ENCODE results near the gene FAM3A. TPM values are rescaled to one million over a fixed set of nuclear protein-coding genes. Genes with fewer than 3 reads are reported as not detected.
"Not testable (repeated sequence)": the region's sequence is repeated elsewhere in the genome, so short reads cannot be mapped to it uniquely, and the experiment has no call there.

FAM3A gene
- total RNA-seq, 1 experiment from 2014 or later: 69.2 TPM

DNA sequence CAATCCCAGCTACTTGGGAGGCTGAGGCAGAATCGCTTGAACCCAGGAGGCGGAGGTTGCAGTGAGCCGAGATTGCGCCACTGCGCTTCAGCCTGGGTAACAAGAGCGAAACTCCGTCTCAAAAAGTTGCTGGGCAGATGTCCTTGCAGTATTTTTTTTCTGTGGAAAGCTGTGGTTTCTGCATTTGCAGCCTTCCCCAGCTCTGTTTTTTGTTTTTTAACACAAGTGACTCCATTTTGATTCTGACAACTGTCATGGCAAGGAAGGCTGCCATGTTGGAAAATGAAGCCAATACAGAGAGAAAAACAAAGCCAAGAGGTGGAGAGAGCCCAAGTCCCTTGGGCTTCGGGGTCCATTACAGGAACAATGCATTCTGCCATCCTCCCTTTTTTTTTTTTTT, 13.9 kb downstream of the FAM3A start:
- no peaks in the 10 kb centered on the region for H3K9me3 ChIP-seq (ENCODE audit: low read length)
- CTCF ChIA-PET: no interaction called here
- H3K4me3 ChIP-seq (ENCODE audit: low read length): no peak overlapping the region
- no peaks in the 10 kb centered on the region for H3K27me3 ChIP-seq (ENCODE audit: low read length)
- no peaks in the 10 kb centered on the region for H3F3A ChIP-seq (ENCODE audit: low read length, unreplicated experiment)
- no peak overlapping the region for H3K9ac ChIP-seq (ENCODE audit: low read length)
- H3K9me2 ChIP-seq (replicated peaks; ENCODE audit: low read length): no peaks in the 10 kb centered on the region
- peaks cover 18% of the 10 kb centered on the region for H3K4me1 ChIP-seq (ENCODE audit: insufficient read depth, low read length)
- no peak overlapping the region for H3K27ac ChIP-seq (ENCODE audit: low read length)
- no peak for TF ChIP-seq CTCF (conservative IDR thresholded peaks at IDR 0.05; ENCODE audit: low read depth, low read length)
- no peak for TF ChIP-seq EZH2 (IDR thresholded peaks at IDR 0.05; ENCODE audit: low read length, unreplicated experiment)
- no peak for TF ChIP-seq EZH2phosphoT487 (IDR thresholded peaks at IDR 0.05; ENCODE audit: borderline replicate concordance, low read length)
- H3K4me2 ChIP-seq (ENCODE audit: low read length): no peak overlapping the region
- H2AFZ ChIP-seq (ENCODE audit: low read length): no peak overlapping the region
- H3K36me3 ChIP-seq (ENCODE audit: low read depth, low read length): no peaks in the 10 kb centered on the region
- no TSS peak for BruUV-seq (replicated peaks)
- no peaks in the 10 kb centered on the region for H3K79me2 ChIP-seq (ENCODE audit: low read length)
- intact Hi-C loops (cut with micrococcal nuclease): no loop called here
- POLR2A ChIA-PET (ENCODE audit: unreplicated experiment): no interaction called here
- H4K20me1 ChIP-seq (ENCODE audit: low read length): no peaks in the 10 kb centered on the region
- DNase-seq (no peak), ATAC-seq (no peak)

DNA sequence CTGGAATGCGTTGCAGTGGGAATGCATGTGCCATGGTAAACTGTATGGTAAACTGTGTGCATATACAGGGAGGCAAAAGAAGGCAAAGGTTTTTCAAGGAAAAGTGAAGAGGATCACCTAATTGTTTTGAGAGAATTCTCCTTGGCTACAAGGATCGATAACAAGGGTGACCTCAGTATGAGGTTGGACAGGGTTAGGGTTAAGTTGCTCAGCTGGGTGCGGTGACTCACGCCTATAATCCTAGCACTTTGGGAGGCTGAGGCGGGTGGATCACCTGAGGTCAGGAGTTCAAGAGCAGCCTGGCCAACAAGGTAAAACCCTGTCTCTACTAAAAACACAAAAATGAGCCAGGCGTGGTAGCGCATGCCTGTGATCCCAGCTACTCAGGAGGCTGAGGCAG, 14.6 kb downstream of the FAM3A start:
- H3K4me1 ChIP-seq (ENCODE audit: insufficient read depth, low read length): peaks cover 16% of the 10 kb centered on the region
- H3K4me2 ChIP-seq (ENCODE audit: low read length); H3K9ac ChIP-seq (ENCODE audit: low read length); intact Hi-C loops (cut with micrococcal nuclease); H3K9me2 ChIP-seq (replicated peaks; ENCODE audit: low read length); BruUV-seq (replicated peaks); H3K27ac ChIP-seq (ENCODE audit: low read length); H3F3A ChIP-seq (ENCODE audit: low read length, unreplicated experiment); DNase-seq; H3K36me3 ChIP-seq (ENCODE audit: low read depth, low read length); POLR2A ChIA-PET (ENCODE audit: unreplicated experiment); H2AFZ ChIP-seq (ENCODE audit: low read length); H3K27me3 ChIP-seq (ENCODE audit: low read length); CTCF ChIA-PET; H3K9me3 ChIP-seq (ENCODE audit: low read length); H3K4me3 ChIP-seq (ENCODE audit: low read length); H3K79me2 ChIP-seq (ENCODE audit: low read length); H4K20me1 ChIP-seq (ENCODE audit: low read length); ATAC-seq: not testable (repeated sequence)

GRCh38 chrX:154496591-154497137, 19.4 kb downstream of the FAM3A start:
- intact Hi-C loops (cut with micrococcal nuclease); H4K20me1 ChIP-seq (ENCODE audit: low read length); H3K9ac ChIP-seq (ENCODE audit: low read length); CTCF ChIA-PET; H2AFZ ChIP-seq (ENCODE audit: low read length); H3K27me3 ChIP-seq (ENCODE audit: low read length); H3K9me2 ChIP-seq (replicated peaks; ENCODE audit: low read length); H3K79me2 ChIP-seq (ENCODE audit: low read length); BruUV-seq (replicated peaks); H3K27ac ChIP-seq (ENCODE audit: low read length); ATAC-seq; H3K9me3 ChIP-seq (ENCODE audit: low read length); H3K4me2 ChIP-seq (ENCODE audit: low read length); H3K36me3 ChIP-seq (ENCODE audit: low read depth, low read length); H3K4me1 ChIP-seq (ENCODE audit: insufficient read depth, low read length); POLR2A ChIA-PET (ENCODE audit: unreplicated experiment); H3K4me3 ChIP-seq (ENCODE audit: low read length); DNase-seq; H3F3A ChIP-seq (ENCODE audit: low read length, unreplicated experiment): not testable (repeated sequence)

GRCh38 chrX:154495472-154495922, 20.5 kb downstream of the FAM3A start:
- H3K9me2 ChIP-seq (replicated peaks; ENCODE audit: low read length): no peaks in the 10 kb centered on the region
- H3F3A ChIP-seq (ENCODE audit: low read length, unreplicated experiment): no peaks in the 10 kb centered on the region
- no peak for TF ChIP-seq EZH2phosphoT487 (IDR thresholded peaks at IDR 0.05; ENCODE audit: borderline replicate concordance, low read length)
- no peak for TF ChIP-seq CTCF (conservative IDR thresholded peaks at IDR 0.05; ENCODE audit: low read depth, low read length)
- no peak for TF ChIP-seq EZH2 (IDR thresholded peaks at IDR 0.05; ENCODE audit: low read length, unreplicated experiment)
- POLR2A ChIA-PET (ENCODE audit: unreplicated experiment): no interaction called here
- no peak overlapping the region for H3K9ac ChIP-seq (ENCODE audit: low read length)
- ATAC-seq: no peak
- H3K79me2 ChIP-seq (ENCODE audit: low read length): no peaks in the 10 kb centered on the region
- H3K4me1 ChIP-seq (ENCODE audit: insufficient read depth, low read length): no peaks in the 10 kb centered on the region
- CTCF ChIA-PET: no interaction called here
- no peak overlapping the region for H2AFZ ChIP-seq (ENCODE audit: low read length)
- no peak overlapping the region for H3K27ac ChIP-seq (ENCODE audit: low read length)
- H3K9me3 ChIP-seq (ENCODE audit: low read length): no peaks in the 10 kb centered on the region
- H3K4me2 ChIP-seq (ENCODE audit: low read length): no peak overlapping the region
- intact Hi-C loops (cut with micrococcal nuclease): no loop called here
- no TSS peak for BruUV-seq (replicated peaks)
- H3K36me3 ChIP-seq (ENCODE audit: low read depth, low read length): no peaks in the 10 kb centered on the region
- no peaks in the 10 kb centered on the region for H4K20me1 ChIP-seq (ENCODE audit: low read length)
- DNase-seq: no peak
- no peaks in the 10 kb centered on the region for H3K27me3 ChIP-seq (ENCODE audit: low read length)
- H3K4me3 ChIP-seq (ENCODE audit: low read length): no peak overlapping the region
